PC-9 (cell line): ENCODE results near the gene BTBD17. TPM values are rescaled to one million over a fixed set of nuclear protein-coding genes. Genes with fewer than 3 reads are reported as not detected.

Experiments
- BruUV-seq: library from RNA; stranded (reverse); fragments of 400-500 nt; replicated peaks from 2 replicates; lab custom pipeline; 2021; lab: Mats Ljungman, UMichigan
- CTCF ChIA-PET: fragments of 300-600 bp; sonication (Branson Sonifier 250); formaldehyde crosslinking; loops from one replicate; lab custom pipeline; 2022; ENCODE audit warnings: antibody characterized with exemption; lab: Charles Lee
- POLR2A ChIA-PET: fragments of 300-600 bp; sonication (Branson Sonifier 250); formaldehyde crosslinking; loops from one replicate; lab custom pipeline; 2022; ENCODE audit warnings: antibody characterized with exemption; ENCODE audit not compliant: unreplicated experiment; lab: Charles Lee
- DNase-seq, 2 experiments: peaks; one replicate each; pipeline versions ENCODE4 v3.0.0 to v3.0.0-alpha.2; 2015 to 2022; ENCODE audit warnings: mixed read lengths in 1 of 2
- H2AFZ ChIP-seq: fragments of 200-600 bp; sonication (generic); 2 replicates; pipeline ENCODE4 v1.8.1; 2017; ENCODE audit warnings: antibody characterized with exemption
- H3F3A ChIP-seq: fragments of 200-600 bp; sonication (generic); 2 replicates; pipeline ENCODE4 v1.8.1; 2017; ENCODE audit warnings: antibody characterized with exemption, mild to moderate bottlenecking, low read depth; ENCODE audit not compliant: insufficient read depth
- H3K27ac ChIP-seq: fragments of 200-600 bp; sonication (generic); 2 replicates; pipeline ENCODE4 v1.6.1; 2016; ENCODE audit warnings: mixed run types
- H3K27me3 ChIP-seq: fragments of 200-600 bp; sonication (generic); 2 replicates; pipeline ENCODE4 v1.6.1; 2016; ENCODE audit warnings: low read depth, mixed run types; ENCODE audit not compliant: insufficient read depth
- H3K36me3 ChIP-seq: fragments of 200-600 bp; sonication (generic); 2 replicates; pipeline ENCODE4 v1.6.1; 2016; ENCODE audit warnings: low read depth, mixed run types
- H3K4me1 ChIP-seq: fragments of 200-600 bp; sonication (generic); replicated peaks from 2 replicates; pipeline ENCODE4 v1.6.1; 2016; ENCODE audit warnings: mixed run types; ENCODE audit not compliant: insufficient read depth
- H3K4me2 ChIP-seq: fragments of 200-600 bp; sonication (generic); 2 replicates; pipeline ENCODE4 v1.6.1; 2017; ENCODE audit warnings: mixed run types
- H3K4me3 ChIP-seq: fragments of 200-600 bp; sonication (generic); 2 replicates; pipeline ENCODE4 v1.6.1; 2016; ENCODE audit warnings: mixed run types
- H3K79me2 ChIP-seq: fragments of 200-600 bp; sonication (generic); 2 replicates; pipeline ENCODE4 v1.6.1; 2017; ENCODE audit warnings: low read depth, mixed run types
- H3K9me2 ChIP-seq: fragments of 200-600 bp; sonication (generic); 2 replicates; pipeline ENCODE4 v1.8.1; 2017; ENCODE audit warnings: mild to moderate bottlenecking; ENCODE audit not compliant: insufficient read depth
- H3K9me3 ChIP-seq: fragments of 200-600 bp; sonication (generic); 2 replicates; pipeline ENCODE4 v1.8.1; 2016; ENCODE audit warnings: low read depth; ENCODE audit not compliant: insufficient read depth
- H4K20me1 ChIP-seq: fragments of 200-600 bp; sonication (generic); 2 replicates; pipeline ENCODE4 v1.8.1; 2017; ENCODE audit not compliant: insufficient read depth
- EZH2 ChIP-seq: fragments of 200-600 bp; sonication (generic); IDR thresholded peaks from 2 replicates; pipeline ENCODE4 v1.8.0; 2017; ENCODE audit warnings: antibody characterized with exemption, low read depth
- intact Hi-C: fragments of 100-400 bp; cut with micrococcal nuclease; formaldehyde crosslinking; loops from one replicate; pipeline ENCODE4 v1.10.0; 2022; ENCODE audit not compliant: unreplicated experiment
- total RNA-seq: library from RNA; stranded (reverse); gene quantifications from 2 replicates; pipeline ENCODE4 v1.2.3, GENCODE V29; 2021
- TF ChIP-seq, protein P1 (sequence below): fragments of 200-600 bp; sonication (generic); conservative IDR thresholded peaks from 2 replicates; pipeline ENCODE4 v1.6.1; 2017; ENCODE audit warnings: mixed run types, antibody characterized with exemption, mild to moderate bottlenecking, moderate library complexity

Gene BTBD17
- total RNA-seq, 1 experiment from 2014 or later: not detected

DNA sequence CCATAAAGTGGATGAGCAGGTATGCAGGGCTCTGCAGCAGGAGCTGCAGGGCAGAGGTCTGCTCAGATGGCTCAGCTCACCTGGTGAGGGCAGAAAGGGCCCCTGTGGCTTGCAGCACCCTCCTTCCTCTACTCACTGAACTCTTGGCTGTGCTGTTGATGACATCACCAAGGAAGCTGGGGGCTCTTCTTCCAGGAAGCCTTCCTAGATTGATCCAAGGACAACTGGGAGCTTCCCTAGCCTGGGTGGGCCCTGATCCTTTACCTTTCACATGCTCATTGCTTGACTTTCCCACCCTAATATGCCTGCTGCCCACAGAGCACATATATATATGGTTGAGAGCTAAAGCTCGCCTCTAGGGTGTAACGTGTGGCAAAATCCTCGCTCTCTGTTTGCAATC is 33.2 kb downstream of the BTBD17 start:
- BruUV-seq: no TSS peak
- POLR2A ChIA-PET: no interaction called here
- no peaks in the 10 kb centered on the region for H3K4me1 ChIP-seq
- H3K27me3 ChIP-seq: peaks cover 55% of the 10 kb centered on the region
- H3K27ac ChIP-seq: no peak overlapping the region
- no peaks in the 10 kb centered on the region for H3F3A ChIP-seq
- DNase-seq: no peak
- no peak overlapping the region for H3K4me3 ChIP-seq
- H3K9me2 ChIP-seq: no peaks in the 10 kb centered on the region
- TF ChIP-seq, protein P1, sequence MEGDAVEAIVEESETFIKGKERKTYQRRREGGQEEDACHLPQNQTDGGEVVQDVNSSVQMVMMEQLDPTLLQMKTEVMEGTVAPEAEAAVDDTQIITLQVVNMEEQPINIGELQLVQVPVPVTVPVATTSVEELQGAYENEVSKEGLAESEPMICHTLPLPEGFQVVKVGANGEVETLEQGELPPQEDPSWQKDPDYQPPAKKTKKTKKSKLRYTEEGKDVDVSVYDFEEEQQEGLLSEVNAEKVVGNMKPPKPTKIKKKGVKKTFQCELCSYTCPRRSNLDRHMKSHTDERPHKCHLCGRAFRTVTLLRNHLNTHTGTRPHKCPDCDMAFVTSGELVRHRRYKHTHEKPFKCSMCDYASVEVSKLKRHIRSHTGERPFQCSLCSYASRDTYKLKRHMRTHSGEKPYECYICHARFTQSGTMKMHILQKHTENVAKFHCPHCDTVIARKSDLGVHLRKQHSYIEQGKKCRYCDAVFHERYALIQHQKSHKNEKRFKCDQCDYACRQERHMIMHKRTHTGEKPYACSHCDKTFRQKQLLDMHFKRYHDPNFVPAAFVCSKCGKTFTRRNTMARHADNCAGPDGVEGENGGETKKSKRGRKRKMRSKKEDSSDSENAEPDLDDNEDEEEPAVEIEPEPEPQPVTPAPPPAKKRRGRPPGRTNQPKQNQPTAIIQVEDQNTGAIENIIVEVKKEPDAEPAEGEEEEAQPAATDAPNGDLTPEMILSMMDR: no peak
- no peak for TF ChIP-seq EZH2
- no peaks in the 10 kb centered on the region for H3K9me3 ChIP-seq
- intact Hi-C loops: no loop called here
- H3K79me2 ChIP-seq: no peaks in the 10 kb centered on the region
- H3K4me2 ChIP-seq: no peak overlapping the region
- CTCF ChIA-PET: interaction anchor here (0.7 kb wide), 1 partner anchor 272 kb away, joined by 3 read pairs; no protein-coding TSS in a partner anchor
- H3K36me3 ChIP-seq: no peaks in the 10 kb centered on the region
- H2AFZ ChIP-seq: no peak overlapping the region
- no peaks in the 10 kb centered on the region for H4K20me1 ChIP-seq

DNA sequence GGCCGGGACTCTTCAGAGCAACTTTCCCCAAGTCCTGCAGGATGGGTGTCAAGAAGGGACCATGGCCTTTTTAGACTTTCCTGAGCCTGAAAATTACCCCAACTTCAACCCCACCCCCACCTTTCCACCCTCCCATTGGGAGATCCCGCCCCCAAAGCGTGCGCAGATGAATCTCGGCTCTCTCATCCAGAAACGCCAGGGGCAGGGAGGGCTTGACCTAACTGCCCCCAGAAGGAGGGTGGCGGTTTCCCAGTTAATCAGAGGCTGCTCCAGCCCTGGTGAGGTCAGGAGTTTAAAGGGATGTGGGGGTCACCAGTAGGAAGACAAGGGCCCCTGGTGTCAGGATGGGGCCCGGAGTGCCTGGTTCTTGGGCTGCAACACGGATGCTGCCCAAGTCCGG is 35.2 kb downstream of the BTBD17 start:
- ChIA-PET POLR2A (no interaction called here), CTCF (no interaction called here)
- Histone ChIP-seq H3K36me3 (no peaks in the 10 kb centered on the region), H2AFZ (no peak overlapping the region), H4K20me1 (no peaks in the 10 kb centered on the region), H3K27me3 (peaks cover 56% of the 10 kb centered on the region), H3K4me1 (no peaks in the 10 kb centered on the region), H3K4me3 (no peak overlapping the region), H3K4me2 (no peak overlapping the region), H3K9me3 (no peaks in the 10 kb centered on the region), H3K79me2 (no peaks in the 10 kb centered on the region), H3K9me2 (no peaks in the 10 kb centered on the region), H3K27ac (no peak overlapping the region), H3F3A (no peaks in the 10 kb centered on the region)
- no peak for DNase-seq
- intact Hi-C loops: no loop called here
- TF ChIP-seq, protein P1: no peak
- no peak for TF ChIP-seq EZH2
- BruUV-seq: no TSS peak

DNA sequence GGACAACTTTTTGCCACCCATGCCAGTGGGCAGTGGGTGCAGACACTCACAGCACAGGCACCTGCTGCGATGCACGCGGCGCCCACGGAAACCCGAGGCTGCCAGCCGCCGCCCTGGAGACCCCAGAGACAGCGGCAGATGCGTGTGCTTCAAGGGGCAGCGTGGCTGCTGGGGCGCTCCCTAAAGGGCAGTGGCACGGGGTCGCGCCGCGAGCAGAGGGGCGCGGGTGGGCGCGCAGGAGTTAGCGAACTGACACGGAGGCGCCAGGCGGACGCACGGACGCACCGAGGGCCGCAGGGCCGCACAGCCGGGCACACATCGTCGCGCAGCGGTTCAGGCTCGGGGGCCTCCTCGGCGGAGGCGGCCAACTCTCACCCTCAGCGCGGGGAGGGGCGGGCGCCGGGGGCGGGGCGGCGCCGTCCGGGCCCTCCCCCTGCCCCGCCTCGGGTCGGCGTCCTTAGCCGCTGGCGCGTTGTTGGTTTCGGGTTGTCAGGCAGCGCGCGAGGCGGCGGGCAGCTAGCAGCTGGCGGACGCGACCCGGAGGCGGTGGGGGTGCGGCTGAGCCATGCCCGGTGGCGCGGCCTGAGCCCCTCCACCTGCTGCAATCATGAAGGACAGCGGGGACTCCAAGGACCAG is 35.8 kb downstream of the BTBD17 start, which contains the start of gene KIF19:
TSS of gene KIF19 (plus strand) at position 484 of the 637 bp plus-strand sequence. CDS start at position 608, 124 bp downstream.
- H3K36me3 ChIP-seq: no peaks in the 10 kb centered on the region
- no peaks in the 10 kb centered on the region for H3K9me2 ChIP-seq
- ChIA-PET POLR2A (no interaction called here), CTCF (no interaction called here)
- no peaks in the 10 kb centered on the region for H4K20me1 ChIP-seq
- H2AFZ ChIP-seq: no peak within 1 kb of the TSS
- H3F3A ChIP-seq: no peaks in the 10 kb centered on the region
- no peak within 1 kb of the TSS for H3K4me3 ChIP-seq
- no peak for DNase-seq
- no peak for TF ChIP-seq EZH2
- TF ChIP-seq, protein P1: no peak
- no TSS peak for BruUV-seq
- no peaks in the 10 kb centered on the region for H3K9me3 ChIP-seq
- no peaks in the 10 kb centered on the region for H3K79me2 ChIP-seq
- peaks cover 57% of the 10 kb centered on the region for H3K27me3 ChIP-seq
- H3K27ac ChIP-seq: no peak within 1 kb of the TSS
- H3K4me2 ChIP-seq: peak within 1 kb of the TSS; percentile 28; the same call in 1 of the 2 replicates
- no peaks in the 10 kb centered on the region for H3K4me1 ChIP-seq
- intact Hi-C loops: no loop called here
